Raji (cell line): ENCODE measurements around the gene SERPINH1.

ENCODE experiments used
- POLR2A ChIP-seq: IDR thresholded peaks from 2 replicates; pipeline ENCODE4 v1.6.1; 2011; ENCODE audit warnings: low read depth, low read length, control low read depth; ENCODE audit not compliant: insufficient read depth

Gene SERPINH1

DNA sequence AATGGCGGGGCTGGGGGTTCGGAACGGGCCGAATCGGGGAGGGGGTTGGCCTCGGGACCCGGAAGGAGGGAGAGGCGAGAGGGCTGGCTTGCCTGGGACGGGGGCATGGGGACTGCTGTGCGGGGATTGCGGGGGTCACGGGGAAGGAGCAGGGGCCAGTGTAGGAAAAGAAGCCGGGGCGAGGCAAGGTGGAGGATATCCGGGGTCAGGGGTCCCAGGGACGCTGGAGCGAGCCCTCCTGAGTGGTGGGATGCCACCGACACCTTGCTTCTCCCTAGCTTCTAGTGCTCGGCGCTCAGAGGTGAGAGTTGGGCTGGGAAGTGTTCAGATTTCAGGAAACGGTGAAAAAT lies 35.9 kb upstream of the SERPINH1 start:
- no peak for TF ChIP-seq POLR2A

DNA sequence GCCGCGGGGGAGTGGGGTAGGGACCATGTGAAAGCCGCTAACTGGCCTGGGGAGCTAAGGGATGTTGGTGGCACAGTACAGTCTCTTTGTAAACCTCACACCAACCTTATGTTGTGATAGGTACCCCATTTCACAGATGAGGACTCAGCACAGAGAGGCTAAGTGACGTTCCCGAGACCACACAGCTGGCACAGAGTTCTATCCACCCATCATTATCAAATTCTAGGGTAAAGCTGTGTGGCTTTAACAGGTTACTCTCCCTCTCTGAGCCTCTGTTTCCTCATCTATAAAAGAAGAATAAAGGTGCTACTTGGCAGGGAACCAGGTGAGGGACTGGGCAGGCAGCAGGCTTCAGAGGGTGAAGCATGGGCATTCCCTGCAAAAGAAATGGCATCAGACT lies 34.9 kb upstream of the SERPINH1 start:
- TF ChIP-seq POLR2A: no peak

DNA sequence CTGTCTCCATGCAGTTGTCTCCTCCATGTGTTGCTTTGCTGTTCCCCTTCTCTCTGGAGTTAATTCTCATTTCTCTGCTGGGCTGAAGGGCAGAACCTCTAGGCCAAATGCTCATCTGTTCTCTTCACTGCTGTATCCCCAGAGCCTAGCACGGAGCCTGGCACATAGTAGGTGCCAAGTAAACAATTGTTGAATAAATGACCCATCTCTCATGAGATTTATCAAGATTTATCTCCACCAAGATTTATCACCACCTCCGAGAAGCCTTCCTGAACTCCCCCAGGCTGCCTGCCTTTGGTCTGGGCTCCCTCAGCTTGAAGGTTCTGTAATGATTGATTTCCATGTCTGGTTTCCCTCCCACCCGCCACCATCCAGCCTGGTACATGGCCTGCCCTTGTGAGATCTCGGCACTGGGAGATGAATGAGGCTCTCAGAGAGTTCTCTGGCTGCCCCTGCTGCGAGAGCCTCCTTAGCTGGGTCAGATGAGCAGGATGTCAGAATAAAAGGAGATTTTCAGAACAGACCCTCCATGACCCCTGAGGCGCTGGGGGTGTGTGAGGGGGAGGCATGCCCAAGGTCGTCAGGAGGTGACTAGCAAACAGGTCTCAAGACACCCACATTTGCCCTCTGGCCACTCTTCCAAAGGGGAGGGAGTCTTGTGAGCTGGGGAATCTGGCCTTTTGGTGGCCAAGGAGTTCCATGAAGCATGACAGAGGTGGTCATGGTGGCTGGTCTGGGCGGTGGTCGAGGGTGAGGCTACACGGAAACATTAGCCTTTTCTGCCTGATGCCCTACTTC lies 33.9 kb upstream of the SERPINH1 start:
- TF ChIP-seq POLR2A: no peak

DNA sequence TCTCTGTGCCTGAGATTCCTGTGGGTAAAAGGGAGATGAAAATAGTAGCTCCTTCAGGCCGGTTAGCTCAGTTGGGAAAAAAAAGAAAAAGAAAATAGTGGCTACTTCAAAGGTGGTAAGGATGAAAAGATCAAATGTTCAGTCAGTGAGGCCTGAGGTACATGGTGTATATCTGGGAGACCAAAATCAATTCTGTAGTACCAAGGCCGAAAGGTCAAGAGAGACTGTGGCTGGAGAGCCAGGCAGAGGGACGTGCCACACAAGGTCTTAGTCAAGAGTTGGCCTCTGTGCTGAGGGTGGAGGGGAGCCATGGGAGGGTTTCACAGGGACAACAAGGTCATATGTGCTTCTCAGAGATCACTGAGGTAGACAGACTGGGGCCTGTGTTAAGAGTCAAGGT lies 31.5 kb upstream of the SERPINH1 start:
- TF ChIP-seq POLR2A: no peak

DNA sequence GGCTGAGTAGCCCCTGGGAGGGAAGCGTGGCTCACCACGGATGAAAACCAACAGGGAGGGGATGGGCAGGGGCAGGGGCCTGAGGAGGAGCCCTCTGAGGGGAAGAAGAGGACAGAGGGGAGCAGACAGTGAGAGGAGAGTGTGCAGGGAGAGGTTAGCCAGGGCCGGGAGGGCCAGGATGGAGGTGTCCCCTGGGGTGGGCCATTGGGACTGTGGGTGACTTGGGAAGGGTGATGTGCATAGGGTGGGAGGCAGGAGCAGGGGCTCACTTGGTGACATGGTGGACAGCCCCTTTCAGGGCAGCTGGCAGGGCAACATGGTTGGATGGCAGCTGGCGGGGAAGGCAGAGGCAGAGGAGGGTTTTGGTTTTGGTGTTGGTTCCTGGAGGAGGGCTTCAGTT lies 30.7 kb upstream of the SERPINH1 start:
- no peak for TF ChIP-seq POLR2A

DNA sequence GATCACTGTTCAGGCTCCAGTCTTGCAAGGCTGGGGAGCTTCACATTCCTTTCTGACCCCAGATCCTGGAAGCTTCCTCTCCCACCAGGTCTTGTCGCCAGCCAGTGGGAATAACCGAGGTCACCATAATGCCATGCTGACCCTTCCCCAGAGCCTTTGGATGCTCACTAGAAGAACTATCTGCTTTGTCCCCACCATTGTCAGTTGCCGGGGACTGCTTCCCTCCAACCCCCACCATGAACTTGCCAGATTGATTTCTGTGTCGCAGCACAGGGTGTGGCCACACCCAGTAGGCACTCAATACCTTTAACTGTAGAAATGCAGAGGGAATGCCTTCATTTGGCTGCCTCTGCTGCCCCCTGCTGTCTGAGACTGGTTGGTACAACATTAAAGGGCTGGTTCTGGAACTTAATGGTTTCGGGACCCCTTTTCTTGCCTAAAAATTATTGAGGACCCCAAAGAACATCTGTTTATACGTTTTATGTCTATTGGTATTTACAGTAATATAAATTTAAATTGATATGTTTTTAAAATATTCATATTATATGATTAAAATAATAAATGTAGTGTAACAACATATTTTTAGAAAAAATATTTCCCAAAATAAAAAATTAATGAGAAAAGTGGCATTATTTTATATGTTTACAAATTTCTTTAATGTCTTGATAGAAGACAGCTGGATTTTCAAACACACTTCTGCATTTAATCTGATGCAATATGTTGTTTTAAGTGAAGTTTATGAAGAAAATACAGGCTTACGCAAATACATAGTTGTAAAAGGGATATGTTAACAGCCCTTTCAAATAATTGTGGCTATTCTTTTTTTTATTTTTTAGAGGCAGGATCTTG lies 29.6 kb upstream of the SERPINH1 start:
- TF ChIP-seq POLR2A: no peak

DNA sequence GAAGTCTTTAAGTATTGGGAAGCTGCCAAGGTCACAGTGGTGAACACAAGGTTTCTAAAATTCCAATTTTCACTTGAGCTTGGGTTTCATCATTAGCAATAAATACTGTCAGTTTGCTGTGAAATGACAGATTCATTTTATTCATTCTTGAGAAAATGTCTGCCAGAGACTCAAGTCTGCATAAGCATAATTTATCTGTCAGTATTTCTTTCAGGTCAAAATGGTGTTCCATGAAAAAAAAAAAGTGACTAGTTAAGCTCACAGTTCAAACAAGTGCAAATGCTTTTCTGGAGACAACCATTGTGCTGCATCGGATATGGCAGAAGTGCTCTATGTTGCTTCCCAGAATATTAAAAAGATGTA lies 28.2 kb upstream of the SERPINH1 start:
- TF ChIP-seq POLR2A: no peak

DNA sequence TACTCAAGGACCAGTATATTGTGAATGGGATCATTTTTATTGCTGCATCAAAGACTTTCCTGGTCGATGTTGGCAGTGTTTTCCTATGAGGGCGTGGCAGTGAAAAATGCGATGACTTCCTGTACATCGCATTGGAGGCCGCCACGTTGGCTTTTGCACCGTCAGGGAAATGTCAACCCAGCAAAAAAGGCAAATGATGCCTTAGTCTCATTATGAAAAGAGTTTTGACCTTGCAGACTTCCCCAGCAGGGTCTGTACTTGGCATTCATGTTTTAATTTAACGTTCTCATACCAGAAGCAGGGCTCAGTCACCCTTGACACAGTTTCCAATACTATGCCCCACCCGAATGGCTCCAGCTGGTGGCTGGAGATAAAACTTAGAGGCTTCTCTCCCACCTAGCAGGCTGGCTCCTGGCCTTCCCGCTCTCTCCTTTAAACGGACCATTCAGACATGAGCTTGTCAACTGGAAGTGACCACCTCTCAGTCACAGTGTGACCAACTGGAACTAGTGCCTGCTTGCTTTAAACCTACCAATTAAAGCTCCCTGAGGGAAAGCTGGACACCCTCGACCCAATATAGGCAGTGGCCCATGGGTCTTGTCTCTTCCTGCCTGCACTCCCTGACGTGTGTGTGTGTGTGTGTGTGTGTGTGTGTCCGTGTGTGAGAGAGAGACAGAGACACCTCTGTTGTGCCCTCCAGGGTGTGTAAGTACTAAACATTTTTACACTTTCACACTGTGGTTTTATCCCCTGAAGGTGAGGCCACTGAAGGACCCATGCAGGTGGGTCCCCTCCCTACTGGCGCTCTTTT lies 27.6 kb upstream of the SERPINH1 start:
- no peak for TF ChIP-seq POLR2A

DNA sequence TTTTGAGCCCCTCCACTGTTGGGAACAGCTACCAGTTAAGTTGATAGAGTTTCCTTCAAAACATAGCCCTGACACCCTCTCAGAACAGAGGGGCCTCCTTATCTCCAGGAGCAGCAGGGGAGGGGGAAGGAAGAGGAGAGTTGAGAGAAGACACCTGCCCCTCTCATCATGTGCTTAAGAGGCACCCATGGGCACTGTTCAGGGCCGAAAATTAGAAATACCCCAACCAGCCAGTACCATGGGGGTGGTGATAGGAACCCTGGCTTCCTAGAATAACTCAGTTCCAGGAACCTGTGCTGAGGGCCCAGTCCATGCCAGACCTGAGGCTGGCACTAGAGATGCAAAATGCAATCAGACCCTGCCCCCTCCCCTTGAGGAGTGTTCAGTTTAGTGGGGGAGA lies 27.0 kb upstream of the SERPINH1 start:
- TF ChIP-seq POLR2A: no peak

DNA sequence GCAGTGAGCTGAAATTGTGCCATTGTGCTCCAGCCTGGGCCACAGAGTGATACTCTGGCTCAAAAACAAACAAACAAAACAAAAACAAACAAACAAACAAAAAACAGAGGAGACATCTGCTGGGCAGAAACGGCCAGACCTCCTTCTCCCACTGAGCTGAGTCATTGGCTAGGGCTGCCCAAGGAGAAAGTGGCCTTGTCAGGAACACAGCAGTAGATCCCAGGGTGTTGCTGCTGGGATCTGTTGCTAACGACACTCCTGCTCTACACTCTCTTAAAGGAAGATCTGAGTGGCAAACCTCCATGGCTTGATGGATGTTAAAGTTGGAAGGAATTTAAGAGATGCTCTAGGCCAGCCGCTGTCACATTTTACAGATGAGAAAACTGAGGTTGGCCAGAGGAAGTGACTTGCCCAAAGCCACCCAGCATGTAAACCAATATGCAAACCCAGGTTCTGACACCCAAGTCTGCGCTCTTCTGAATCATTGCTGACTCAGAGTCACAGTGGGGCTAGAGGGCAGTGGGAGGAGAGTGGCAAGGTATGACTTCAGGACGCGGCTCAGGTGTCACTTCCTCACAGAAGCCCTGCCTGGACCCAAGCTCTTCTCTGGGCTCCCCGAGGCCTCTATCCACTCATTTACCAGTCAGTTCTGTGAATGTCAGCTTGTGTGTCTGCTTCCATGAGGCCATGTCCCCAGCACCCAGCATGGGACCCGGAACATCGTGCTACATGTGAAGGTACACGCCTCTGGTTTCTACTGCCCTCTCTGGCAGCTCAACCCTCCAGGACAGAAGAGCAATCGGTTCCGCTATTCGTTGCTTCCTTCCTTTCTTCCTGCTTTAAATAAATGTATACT lies 25.0 kb upstream of the SERPINH1 start:
- peak; percentile 59 for TF ChIP-seq POLR2A

DNA sequence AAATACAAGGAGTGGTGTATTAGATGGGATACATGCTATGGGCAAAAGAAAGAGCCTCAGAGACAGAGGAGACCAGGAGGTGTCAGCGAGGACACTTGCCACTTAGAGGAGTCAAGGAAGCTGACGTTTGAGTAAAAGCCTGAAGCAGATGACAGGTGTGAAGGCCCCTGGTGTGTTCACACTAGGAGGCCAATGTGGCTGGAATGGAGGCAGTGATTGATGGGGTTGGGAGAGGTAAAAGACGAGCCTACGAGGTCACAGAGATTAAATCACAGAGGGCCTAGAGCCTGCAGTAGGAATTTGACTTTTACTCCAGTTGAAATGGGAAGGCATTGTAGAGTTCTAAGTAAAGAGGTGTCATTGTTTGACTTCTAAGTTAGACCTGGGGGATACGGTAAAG lies 24.3 kb upstream of the SERPINH1 start:
- TF ChIP-seq POLR2A: no peak

DNA sequence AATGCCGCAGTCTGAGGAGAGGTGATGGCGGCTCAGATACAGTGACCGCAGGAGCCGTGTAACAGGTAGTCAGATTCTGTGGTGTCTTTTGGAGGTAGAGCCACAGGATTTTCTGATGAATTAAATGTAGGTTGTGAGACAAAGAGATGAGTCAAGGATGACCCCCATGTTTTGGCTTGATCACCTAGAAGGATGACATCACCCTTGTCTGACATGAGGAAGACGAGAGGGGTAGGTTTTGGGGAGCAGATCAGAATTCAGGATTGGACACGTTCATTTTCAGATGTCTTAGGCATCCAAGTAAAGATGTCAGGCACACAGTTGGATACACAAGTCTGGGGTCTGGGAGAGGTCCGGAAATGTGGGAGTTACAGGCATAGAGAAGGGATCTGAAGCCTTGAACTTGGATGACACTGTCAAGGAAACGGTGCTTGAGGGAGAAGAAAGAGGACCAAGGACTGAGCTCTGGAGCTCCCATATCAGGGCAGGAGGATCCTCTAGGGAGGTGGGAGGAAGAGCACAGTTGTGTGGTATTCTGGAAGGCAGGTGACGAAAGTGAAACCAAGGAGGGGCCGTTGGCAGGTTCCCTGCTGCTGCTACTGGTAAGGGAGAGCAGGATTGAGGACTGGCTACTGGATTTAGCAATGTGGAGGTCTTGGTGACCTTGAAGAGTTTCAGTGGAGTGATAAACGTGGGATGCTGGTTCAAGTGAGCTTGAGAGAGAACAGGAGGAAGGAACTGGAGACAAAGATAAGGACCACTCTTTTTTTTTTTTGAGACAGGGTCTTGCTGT lies 23.7 kb upstream of the SERPINH1 start:
- TF ChIP-seq POLR2A: no peak

DNA sequence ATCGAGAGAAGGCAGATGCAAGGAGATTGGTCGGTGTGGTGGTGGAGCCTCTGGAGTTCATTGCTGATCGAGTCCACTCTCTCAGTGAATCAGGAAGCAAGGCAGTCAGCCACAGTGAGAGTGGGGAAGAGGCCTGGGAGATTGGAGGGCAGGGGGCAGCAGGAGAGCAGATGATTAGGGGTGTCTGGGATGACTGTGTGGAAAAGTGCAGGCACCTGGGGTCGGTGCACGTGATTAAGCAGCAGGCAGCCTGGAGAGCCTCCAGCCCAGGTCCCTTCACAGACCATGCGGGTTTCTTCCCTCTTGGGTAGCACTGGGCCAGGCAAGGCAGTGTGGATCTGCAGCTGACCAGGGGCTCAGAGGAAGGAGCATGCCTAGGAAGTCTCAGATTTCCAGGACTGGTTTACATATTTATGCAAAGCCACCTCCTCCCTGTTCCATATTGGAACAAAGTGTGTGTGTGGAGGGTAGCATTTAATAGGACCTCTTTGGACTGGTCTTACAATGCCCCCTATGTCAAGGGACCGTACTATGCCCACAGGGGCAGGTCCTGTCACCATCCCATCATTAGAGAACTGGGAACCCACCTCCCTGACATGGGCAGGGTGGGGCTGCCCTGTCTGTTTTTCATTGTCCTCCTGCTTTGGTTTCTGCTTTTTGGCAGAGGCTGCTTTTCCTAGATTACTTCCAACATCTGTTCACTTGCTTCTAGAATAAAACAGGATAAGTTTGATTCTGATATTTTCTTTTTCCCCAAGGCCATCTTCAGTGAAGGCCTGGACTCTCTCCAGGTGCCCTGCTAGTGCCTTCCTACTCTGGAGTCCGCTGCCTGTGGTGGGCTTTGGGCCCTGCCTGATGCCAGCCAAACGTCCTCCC lies 22.4 kb upstream of the SERPINH1 start:
- TF ChIP-seq POLR2A: no peak
